D721Med (cell line): ENCODE results near the gene FOXC1.

Experiments
- DNase-seq: peaks from one replicate; pipeline ENCODE4 v3.0.0; 2011; ENCODE audit warnings: low spot score; ENCODE audit not compliant: insufficient read length
- FAIRE-seq: peaks from 2 replicates; lab custom pipeline; 2011; peaks lifted over from hg19 to GRCh38; lab: Jason Lieb, UNC
- CTCF ChIP-seq: IDR thresholded peaks from 2 replicates; pipeline ENCODE4 v1.5.1; 2012; ENCODE audit warnings: mild to moderate bottlenecking, control low read depth; ENCODE audit not compliant: insufficient read depth; ENCODE audit errors: missing control alignments

Gene FOXC1

GRCh38 chr6:1662534-1662933, 52.8 kb downstream of the FOXC1 start:
- FAIRE-seq (no peak), DNase-seq (no peak)
- TF ChIP-seq CTCF = no peak
